ENCODE measurements around the gene ZNF547.
"Not testable (repeated sequence)": the region's sequence is repeated elsewhere in the genome, so short reads cannot be mapped to it uniquely, and the experiment has no call there.

The ZNF547 gene

DNA sequence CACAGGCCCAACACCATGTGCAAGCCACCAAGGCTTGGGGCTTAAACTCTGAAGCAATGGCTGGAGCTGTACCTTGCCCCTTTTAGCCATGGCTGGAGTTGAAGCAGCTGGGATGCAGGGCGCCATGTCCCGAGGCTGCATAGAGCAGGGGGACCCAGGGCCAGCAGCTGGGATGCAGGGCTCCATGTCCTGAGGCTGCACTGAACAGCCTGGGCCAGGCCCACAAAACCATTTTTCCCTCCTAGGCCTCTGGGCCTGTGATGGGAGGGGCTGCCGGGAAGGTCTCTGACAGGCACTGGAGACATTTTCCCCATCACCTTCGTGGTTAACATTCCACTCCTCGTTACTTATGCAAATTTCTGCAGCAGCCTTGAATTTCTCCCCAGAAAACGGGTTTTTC lies 10.8 kb downstream of the ZNF547 start:
- Histone ChIP-seq H3K36me3 (ENCODE audit: control insufficient read depth, insufficient read depth, low read length) (peaks cover 19% of the 10 kb centered on the region), H3K9me3 (ENCODE audit: control insufficient read depth, insufficient read depth, low read length) (peaks cover 37% of the 10 kb centered on the region)

GRCh38 chr19:57374647-57375046 lies 11.3 kb downstream of the ZNF547 start:
- not testable (repeated sequence) for H3K9ac ChIP-seq (ENCODE audit: low read depth, low read length); H3K4me1 ChIP-seq (ENCODE audit: control insufficient read depth, insufficient read depth, low read length); H3K4me3 ChIP-seq (ENCODE audit: low read depth, low read length); H3K27ac ChIP-seq (ENCODE audit: low read depth, low read length); H3K27me3 ChIP-seq (ENCODE audit: control insufficient read depth, insufficient read depth, low read length)
- Histone ChIP-seq H3K9me3 (ENCODE audit: control insufficient read depth, insufficient read depth, low read length) (peaks cover 37% of the 10 kb centered on the region), H3K36me3 (ENCODE audit: control insufficient read depth, insufficient read depth, low read length) (peaks cover 19% of the 10 kb centered on the region)

More for the DNA sequence above, 10.8 kb downstream of the ZNF547 start:
- no peaks in the 10 kb centered on the region for H3K4me1 ChIP-seq (ENCODE audit: control insufficient read depth, insufficient read depth, low read length)
- H3K9ac ChIP-seq (ENCODE audit: low read depth, low read length): no peak overlapping the region
- no peak overlapping the region for H3K27ac ChIP-seq (ENCODE audit: low read depth, low read length)
- no peak overlapping the region for H3K4me3 ChIP-seq (ENCODE audit: low read depth, low read length)
- no peaks in the 10 kb centered on the region for H3K27me3 ChIP-seq (ENCODE audit: control insufficient read depth, insufficient read depth, low read length)

DNA sequence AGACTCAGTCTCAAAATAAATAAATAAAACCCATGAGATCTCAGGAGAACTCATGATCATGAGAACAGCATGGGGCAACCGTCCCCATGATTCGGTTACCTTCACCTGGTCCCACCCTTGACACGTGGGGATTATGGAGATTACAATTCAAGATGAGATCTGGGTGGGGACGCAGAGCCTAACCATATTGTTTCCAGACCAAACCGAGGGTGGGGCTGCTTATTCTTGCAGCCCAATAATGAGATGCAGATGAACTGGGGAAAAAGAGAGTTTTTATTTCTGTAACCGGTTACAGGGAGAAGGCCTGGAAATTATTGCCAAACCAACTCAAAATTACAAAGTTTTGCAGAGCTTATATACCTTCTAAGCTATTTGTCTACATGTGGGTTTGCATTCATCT lies 12.8 kb downstream of the ZNF547 start:
- Histone ChIP-seq H3K27me3 (ENCODE audit: control insufficient read depth, insufficient read depth, low read length) (no peaks in the 10 kb centered on the region), H3K27ac (ENCODE audit: low read depth, low read length) (no peak overlapping the region), H3K9ac (ENCODE audit: low read depth, low read length) (no peak overlapping the region), H3K4me1 (ENCODE audit: control insufficient read depth, insufficient read depth, low read length) (no peaks in the 10 kb centered on the region), H3K9me3 (ENCODE audit: control insufficient read depth, insufficient read depth, low read length) (peaks cover 37% of the 10 kb centered on the region), H3K4me3 (ENCODE audit: low read depth, low read length) (no peak overlapping the region), H3K36me3 (ENCODE audit: control insufficient read depth, insufficient read depth, low read length) (peaks cover 19% of the 10 kb centered on the region)

DNA sequence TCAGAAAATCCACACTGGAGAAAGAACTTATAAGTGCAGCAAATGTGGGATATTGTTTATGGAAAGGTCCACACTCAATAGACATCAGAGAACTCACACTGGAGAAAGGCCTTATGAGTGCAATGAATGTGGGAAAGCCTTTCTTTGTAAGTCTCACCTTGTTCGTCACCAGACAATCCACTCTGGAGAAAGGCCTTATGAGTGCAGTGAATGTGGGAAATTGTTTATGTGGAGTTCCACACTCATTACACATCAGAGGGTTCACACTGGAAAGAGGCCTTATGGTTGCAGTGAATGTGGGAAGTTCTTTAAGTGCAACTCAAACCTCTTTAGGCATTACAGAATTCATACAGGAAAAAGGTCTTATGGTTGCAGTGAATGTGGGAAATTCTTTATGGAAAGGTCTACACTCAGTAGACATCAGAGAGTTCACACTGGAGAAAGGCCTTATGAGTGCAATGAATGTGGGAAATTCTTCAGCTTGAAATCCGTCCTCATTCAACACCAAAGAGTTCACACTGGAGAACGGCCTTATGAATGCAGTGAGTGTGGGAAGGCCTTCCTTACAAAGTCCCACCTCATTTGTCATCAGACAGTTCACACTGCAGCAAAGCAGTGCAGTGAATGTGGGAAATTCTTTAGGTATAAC lies 14.3 kb downstream of the ZNF547 start:
- Histone ChIP-seq H3K9me3 (ENCODE audit: control insufficient read depth, insufficient read depth, low read length) (peaks cover 34% of the 10 kb centered on the region), H3K4me1 (ENCODE audit: control insufficient read depth, insufficient read depth, low read length) (no peaks in the 10 kb centered on the region), H3K36me3 (ENCODE audit: control insufficient read depth, insufficient read depth, low read length) (peaks cover 10% of the 10 kb centered on the region), H3K9ac (ENCODE audit: low read depth, low read length) (no peak overlapping the region), H3K27ac (ENCODE audit: low read depth, low read length) (no peak overlapping the region), H3K27me3 (ENCODE audit: control insufficient read depth, insufficient read depth, low read length) (no peaks in the 10 kb centered on the region), H3K4me3 (ENCODE audit: low read depth, low read length) (no peak overlapping the region)

DNA sequence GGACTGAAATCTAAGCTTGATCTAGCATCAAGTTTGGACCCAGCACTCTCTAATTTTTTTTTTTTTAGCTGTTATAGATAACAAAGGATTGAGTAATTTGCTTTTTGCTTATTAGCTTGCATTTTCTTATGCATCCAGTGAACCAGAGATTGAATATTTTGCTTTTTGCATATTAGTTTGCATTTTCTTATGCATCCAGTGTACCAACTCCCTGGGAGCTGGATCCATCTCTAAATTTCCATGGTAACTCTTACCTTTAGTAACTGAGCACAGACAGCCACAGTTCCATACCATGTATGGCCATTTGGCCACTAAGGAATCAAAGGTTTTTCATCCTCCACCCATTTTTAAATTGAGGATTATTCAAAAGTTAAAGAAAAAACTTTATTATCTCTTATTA lies 17.6 kb downstream of the ZNF547 start:
- Histone ChIP-seq H3K27me3 (ENCODE audit: control insufficient read depth, insufficient read depth, low read length) (no peaks in the 10 kb centered on the region), H3K9me3 (ENCODE audit: control insufficient read depth, insufficient read depth, low read length) (peaks cover 12% of the 10 kb centered on the region), H3K9ac (ENCODE audit: low read depth, low read length) (no peak overlapping the region), H3K4me1 (ENCODE audit: control insufficient read depth, insufficient read depth, low read length) (no peaks in the 10 kb centered on the region), H3K36me3 (ENCODE audit: control insufficient read depth, insufficient read depth, low read length) (0 out of 2 replicates have a peak, but pooled peaks cover 8% of the 10 kb centered on the region), H3K4me3 (ENCODE audit: low read depth, low read length) (no peak overlapping the region), H3K27ac (ENCODE audit: low read depth, low read length) (no peak overlapping the region)

DNA sequence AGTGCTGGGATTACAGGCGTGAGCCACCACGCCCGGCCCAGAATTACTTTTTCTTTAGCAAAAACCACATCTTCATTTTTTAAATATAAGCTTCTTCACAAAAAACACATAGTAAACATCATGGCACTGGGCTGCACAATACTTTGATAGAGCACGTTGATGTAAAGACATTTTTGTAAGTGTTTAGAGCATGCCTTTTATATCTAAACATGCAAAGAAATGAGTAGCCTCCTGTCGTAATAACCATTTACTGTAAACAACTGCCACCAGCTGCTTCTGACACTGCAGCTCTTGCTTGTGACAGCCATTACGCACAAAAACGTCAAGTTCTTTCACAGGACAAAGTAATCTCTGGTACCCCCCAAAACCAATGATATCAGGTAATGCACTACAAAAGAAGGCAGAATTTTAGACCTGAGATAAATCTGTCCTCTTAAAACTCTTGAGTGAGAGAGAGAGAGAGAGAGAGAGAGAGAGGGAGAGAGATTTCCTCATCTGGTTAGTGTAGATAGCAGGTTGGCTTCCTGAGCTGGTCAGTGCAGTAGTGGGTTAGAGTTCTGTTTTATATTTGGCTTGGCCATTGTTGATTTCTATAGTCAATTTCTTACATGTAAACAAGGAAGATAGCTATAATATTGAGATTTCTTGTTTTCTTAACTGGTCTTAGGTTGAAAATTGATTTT lies 19.6 kb downstream of the ZNF547 start:
- H3K27ac ChIP-seq (ENCODE audit: low read depth, low read length): no peak overlapping the region
- no peak overlapping the region for H3K9ac ChIP-seq (ENCODE audit: low read depth, low read length)
- no peaks in the 10 kb centered on the region for H3K36me3 ChIP-seq (ENCODE audit: control insufficient read depth, insufficient read depth, low read length)
- H3K4me3 ChIP-seq (ENCODE audit: low read depth, low read length): no peak overlapping the region
- no peaks in the 10 kb centered on the region for H3K4me1 ChIP-seq (ENCODE audit: control insufficient read depth, insufficient read depth, low read length)
- peaks cover 5% of the 10 kb centered on the region; the same call in 1 of the 2 replicates for H3K9me3 ChIP-seq (ENCODE audit: control insufficient read depth, insufficient read depth, low read length)
- H3K27me3 ChIP-seq (ENCODE audit: control insufficient read depth, insufficient read depth, low read length): no peaks in the 10 kb centered on the region

DNA sequence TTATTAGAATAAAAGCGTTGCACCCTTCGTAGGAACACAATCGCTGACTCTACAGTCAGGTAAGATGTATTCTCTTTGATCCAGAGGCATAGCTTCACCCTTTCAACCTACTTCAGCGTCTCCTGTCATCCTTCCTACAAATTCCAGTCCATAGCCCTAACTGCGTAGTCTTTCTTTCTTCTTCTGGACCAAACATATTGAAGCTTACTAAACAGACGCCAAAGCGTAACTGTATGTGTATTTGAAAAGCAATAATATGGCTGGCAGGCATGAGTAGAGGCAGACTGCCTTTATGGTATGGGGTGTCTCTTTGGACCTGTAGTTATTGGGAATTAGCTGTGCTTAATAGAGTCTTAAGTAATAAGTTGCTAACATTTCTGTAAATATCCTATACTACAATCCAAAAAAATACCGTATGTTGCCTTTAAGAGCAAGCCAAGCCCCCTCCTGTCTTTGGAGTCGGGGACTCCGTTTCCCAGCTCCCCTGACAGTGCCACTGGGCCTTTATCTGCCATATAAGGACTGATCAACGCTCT lies 25.9 kb downstream of the ZNF547 start:
- no peaks in the 10 kb centered on the region for H3K9me3 ChIP-seq (ENCODE audit: control insufficient read depth, insufficient read depth, low read length)
- 0 out of 2 replicates have a peak, but pooled peaks cover 3% of the 10 kb centered on the region for H3K36me3 ChIP-seq (ENCODE audit: control insufficient read depth, insufficient read depth, low read length)
- H3K27me3 ChIP-seq (ENCODE audit: control insufficient read depth, insufficient read depth, low read length): no peaks in the 10 kb centered on the region
- H3K4me1 ChIP-seq (ENCODE audit: control insufficient read depth, insufficient read depth, low read length): peaks cover 9% of the 10 kb centered on the region
- H3K4me3 ChIP-seq (ENCODE audit: low read depth, low read length): peak overlapping the region; percentile 53
- 0 out of 2 replicates have a peak overlapping the region, but pooled peaks have one; percentile 15 for H3K9ac ChIP-seq (ENCODE audit: low read depth, low read length)
- H3K27ac ChIP-seq (ENCODE audit: low read depth, low read length): peak overlapping the region; percentile 70

DNA sequence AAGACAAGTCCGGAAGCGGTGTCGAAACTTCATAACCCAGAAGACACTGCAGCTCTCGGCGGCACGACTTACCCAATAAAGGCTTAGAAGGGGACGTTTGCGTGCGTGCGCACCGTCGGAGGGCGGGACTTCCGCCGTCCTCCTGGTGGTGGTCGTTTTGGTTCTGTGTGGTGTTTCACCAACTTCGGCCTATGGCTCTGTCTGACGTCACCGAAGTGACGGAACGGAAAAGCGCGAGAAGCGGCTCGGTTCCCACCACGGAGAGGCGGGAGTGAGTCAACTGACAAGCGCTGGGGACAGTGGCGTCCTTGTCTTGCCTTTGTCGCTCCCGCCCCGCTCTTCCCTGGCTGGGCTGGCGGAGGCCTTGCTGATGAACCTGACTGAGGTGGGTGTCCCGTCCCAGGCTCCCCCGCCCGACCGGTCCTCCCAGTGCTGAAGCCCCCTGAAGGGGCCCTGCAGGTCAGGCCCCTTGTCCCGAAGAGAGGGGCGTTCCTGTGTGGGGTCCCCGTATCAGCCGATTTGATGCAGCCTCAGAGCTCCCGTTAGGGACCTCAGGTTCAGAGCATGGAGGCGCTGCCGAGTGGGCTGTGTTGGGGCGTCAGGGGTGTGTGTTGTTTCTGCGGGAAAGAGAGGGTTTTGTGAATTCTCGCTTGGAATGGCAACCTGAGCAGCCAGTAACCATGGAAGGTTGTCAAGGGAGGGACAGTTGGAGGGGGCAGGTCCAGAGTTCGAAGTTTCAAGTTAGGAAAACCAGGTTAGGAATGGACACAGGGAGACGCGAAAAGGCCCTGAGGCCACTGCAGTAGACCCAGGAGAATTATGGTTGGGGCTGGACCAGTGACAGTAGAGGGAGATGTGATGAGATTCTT lies 26.6 kb downstream of the ZNF547 start, which contains the start of gene ZNF548:
ZNF548 (plus strand) TSS at position 125 of the 869 bp plus-strand sequence; CDS start at position 371, 246 bp downstream.
- peak within 1 kb of the TSS; percentile 66 for H3K9ac ChIP-seq (ENCODE audit: low read depth, low read length)
- H3K4me1 ChIP-seq (ENCODE audit: control insufficient read depth, insufficient read depth, low read length): peaks cover 9% of the 10 kb centered on the region
- H3K27ac ChIP-seq (ENCODE audit: low read depth, low read length): peak within 1 kb of the TSS; percentile 97
- 0 out of 2 replicates have a peak, but pooled peaks cover 3% of the 10 kb centered on the region for H3K36me3 ChIP-seq (ENCODE audit: control insufficient read depth, insufficient read depth, low read length)
- no peaks in the 10 kb centered on the region for H3K9me3 ChIP-seq (ENCODE audit: control insufficient read depth, insufficient read depth, low read length)
- peak within 1 kb of the TSS; percentile 90 for H3K4me3 ChIP-seq (ENCODE audit: low read depth, low read length)
- no peaks in the 10 kb centered on the region for H3K27me3 ChIP-seq (ENCODE audit: control insufficient read depth, insufficient read depth, low read length)

DNA sequence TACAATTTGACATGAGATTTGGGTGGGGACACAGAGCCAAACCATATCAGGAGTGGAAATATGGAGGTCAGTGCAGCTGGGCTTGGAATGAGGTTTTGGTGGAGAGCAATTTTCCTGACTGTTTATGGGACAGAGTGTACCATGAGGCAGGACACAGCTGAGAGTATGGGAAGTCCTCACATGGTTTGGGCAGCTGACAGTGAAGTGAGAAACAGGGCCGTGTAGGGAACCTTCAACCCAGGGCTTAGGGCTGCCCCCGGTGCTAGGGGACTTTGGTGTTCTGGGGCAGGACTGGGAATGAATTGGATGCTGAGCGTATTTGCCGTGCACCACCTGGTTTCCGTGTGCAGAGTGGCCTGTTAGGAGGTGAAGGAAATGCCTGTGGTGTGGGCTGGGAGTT lies 32.4 kb downstream of the ZNF547 start:
- Histone ChIP-seq H3K27ac (ENCODE audit: low read depth, low read length) (no peak overlapping the region), H3K27me3 (ENCODE audit: control insufficient read depth, insufficient read depth, low read length) (no peaks in the 10 kb centered on the region), H3K4me1 (ENCODE audit: control insufficient read depth, insufficient read depth, low read length) (peaks cover 2% of the 10 kb centered on the region; the same call in 1 of the 2 replicates), H3K9ac (ENCODE audit: low read depth, low read length) (no peak overlapping the region), H3K4me3 (ENCODE audit: low read depth, low read length) (no peak overlapping the region), H3K9me3 (ENCODE audit: control insufficient read depth, insufficient read depth, low read length) (peaks cover 8% of the 10 kb centered on the region), H3K36me3 (ENCODE audit: control insufficient read depth, insufficient read depth, low read length) (peaks cover 31% of the 10 kb centered on the region)

DNA sequence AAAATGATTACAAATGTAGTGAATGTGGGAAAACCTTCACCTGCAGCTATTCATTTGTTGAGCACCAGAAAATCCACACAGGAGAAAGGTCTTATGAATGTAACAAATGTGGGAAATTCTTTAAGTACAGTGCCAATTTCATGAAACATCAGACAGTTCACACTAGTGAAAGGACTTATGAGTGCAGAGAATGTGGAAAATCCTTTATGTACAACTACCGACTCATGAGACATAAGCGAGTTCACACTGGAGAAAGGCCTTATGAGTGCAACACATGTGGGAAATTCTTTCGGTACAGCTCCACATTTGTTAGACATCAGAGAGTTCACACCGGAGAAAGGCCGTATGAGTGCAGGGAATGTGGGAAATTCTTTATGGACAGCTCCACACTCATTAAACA lies 35.5 kb downstream of the ZNF547 start:
- peaks cover 31% of the 10 kb centered on the region for H3K36me3 ChIP-seq (ENCODE audit: control insufficient read depth, insufficient read depth, low read length)
- H3K27me3 ChIP-seq (ENCODE audit: control insufficient read depth, insufficient read depth, low read length): no peaks in the 10 kb centered on the region
- H3K4me3 ChIP-seq (ENCODE audit: low read depth, low read length): no peak overlapping the region
- H3K4me1 ChIP-seq (ENCODE audit: control insufficient read depth, insufficient read depth, low read length): no peaks in the 10 kb centered on the region
- H3K27ac ChIP-seq (ENCODE audit: low read depth, low read length): no peak overlapping the region
- peaks cover 14% of the 10 kb centered on the region for H3K9me3 ChIP-seq (ENCODE audit: control insufficient read depth, insufficient read depth, low read length)
- no peak overlapping the region for H3K9ac ChIP-seq (ENCODE audit: low read depth, low read length)

Data from HUES48 (cell line).